OCI-LY1 (cell line): ENCODE results near the gene SH3BP5L.
"Not testable (repeated sequence)": the region's sequence is repeated elsewhere in the genome, so short reads cannot be mapped to it uniquely, and the experiment has no call there.

Experiments
- H2AFZ ChIP-seq: fragments of 200-600 bp; sonication (generic), shearing (Covaris generic); 2 replicates; pipeline ENCODE4 v1.6.0; 2014; ENCODE audit warnings: antibody characterized with exemption, mild to moderate bottlenecking, low read length
- H3F3A ChIP-seq: fragments of 200-600 bp; sonication (generic), shearing (Covaris generic); 2 replicates; pipeline ENCODE4 v1.6.0; 2014; ENCODE audit warnings: mild to moderate bottlenecking, antibody characterized with exemption, low read length, moderate library complexity; ENCODE audit not compliant: insufficient read depth
- H3K27ac ChIP-seq: fragments of 200-600 bp; sonication (generic); 2 replicates; pipeline ENCODE4 v1.5.1; 2014; ENCODE audit warnings: low read length, mixed run types, mild to moderate bottlenecking, low read depth; ENCODE audit not compliant: poor library complexity, severe bottlenecking
- H3K27me3 ChIP-seq: fragments of 200-600 bp; sonication (generic); 2 replicates; pipeline ENCODE4 v1.6.0; 2014; ENCODE audit warnings: antibody characterized with exemption, mild to moderate bottlenecking, low read length, moderate library complexity; ENCODE audit not compliant: insufficient read depth
- H3K36me3 ChIP-seq: fragments of 200-600 bp; sonication (generic); 2 replicates; pipeline ENCODE4 v1.6.1; 2014; ENCODE audit warnings: mild to moderate bottlenecking, antibody characterized with exemption, low read length, moderate library complexity, mixed read lengths; ENCODE audit not compliant: insufficient read depth
- H3K4me1 ChIP-seq: fragments of 200-600 bp; sonication (generic); 2 replicates; pipeline ENCODE4 v1.5.1; 2014; ENCODE audit warnings: mild to moderate bottlenecking, low read length, moderate library complexity; ENCODE audit not compliant: insufficient read depth, severe bottlenecking
- H3K4me2 ChIP-seq: fragments of 200-600 bp; sonication (generic), shearing (Covaris generic); 2 replicates; pipeline ENCODE4 v1.6.1; 2014; ENCODE audit warnings: low read length
- H3K4me3 ChIP-seq: fragments of 200-600 bp; sonication (generic); 2 replicates; pipeline ENCODE4 v1.5.1; 2014; ENCODE audit warnings: low read length, low read depth, mild to moderate bottlenecking, mixed read lengths; ENCODE audit not compliant: poor library complexity, severe bottlenecking
- H3K79me2 ChIP-seq: fragments of 200-600 bp; shearing (Covaris generic); 2 replicates; pipeline ENCODE4 v1.6.1; 2016; ENCODE audit warnings: mixed run types, low read length, mixed read lengths; ENCODE audit not compliant: insufficient read depth
- H3K9ac ChIP-seq: fragments of 200-600 bp; sonication (generic), shearing (Covaris generic); 2 replicates; pipeline ENCODE4 v1.6.1; 2014; ENCODE audit warnings: mild to moderate bottlenecking, low read length, mixed read lengths
- H3K9me2 ChIP-seq: fragments of 200-600 bp; sonication (generic), shearing (Covaris generic); 2 replicates; pipeline ENCODE4 v1.6.1; 2014; ENCODE audit warnings: low read depth, mild to moderate bottlenecking, low read length, mixed read lengths
- H3K9me3 ChIP-seq: fragments of 200-600 bp; shearing (Covaris generic); 2 replicates; pipeline ENCODE4 v1.6.1; 2014; ENCODE audit warnings: low read length, mixed read lengths
- H4K20me1 ChIP-seq: fragments of 200-600 bp; sonication (generic), shearing (Covaris generic); 2 replicates; pipeline ENCODE4 v1.6.0; 2016; ENCODE audit warnings: mild to moderate bottlenecking, low read length; ENCODE audit not compliant: insufficient read depth
- CTCF ChIP-seq: fragments of 200-600 bp; sonication (generic), shearing (Covaris generic); IDR thresholded peaks from 2 replicates; pipeline ENCODE4 v1.5.1; 2017; ENCODE audit warnings: mild to moderate bottlenecking, antibody characterized with exemption, low read length, moderate library complexity, mixed read lengths
- EZH2 ChIP-seq: fragments of 200-600 bp; sonication (generic), shearing (Covaris generic); IDR thresholded peaks from 2 replicates; pipeline ENCODE4 v1.8.0; 2017; ENCODE audit warnings: borderline replicate concordance, mixed run types, mild to moderate bottlenecking, antibody characterized with exemption, low read length, moderate library complexity, mixed read lengths

SH3BP5L gene

GRCh38 chr1:248805876-248806275 is 19.8 kb downstream of the SH3BP5L start:
- Histone ChIP-seq H2AFZ (no peak overlapping the region), H3K9me3 (no peaks in the 10 kb centered on the region), H3F3A (no peaks in the 10 kb centered on the region), H4K20me1 (no peaks in the 10 kb centered on the region), H3K27me3 (no peaks in the 10 kb centered on the region), H3K4me2 (no peak overlapping the region; the same call in 1 of the 2 replicates), H3K27ac (peak overlapping the region; percentile 13), H3K9ac (no peak overlapping the region), H3K36me3 (no peaks in the 10 kb centered on the region), H3K4me1 (peaks cover 17% of the 10 kb centered on the region), H3K9me2 (no peaks in the 10 kb centered on the region), H3K79me2 (no peaks in the 10 kb centered on the region), H3K4me3 (no peak overlapping the region)
- TF ChIP-seq EZH2 (no peak), CTCF (no peak)

- Histone ChIP-seq H3K36me3 (no peaks in the 10 kb centered on the region), H3K79me2 (no peaks in the 10 kb centered on the region), H3K27me3 (no peaks in the 10 kb centered on the region), H4K20me1 (no peaks in the 10 kb centered on the region), H3K9me2 (no peaks in the 10 kb centered on the region), H2AFZ (no peak overlapping the region), H3K9me3 (no peaks in the 10 kb centered on the region), H3K4me3 (no peak overlapping the region), H3K4me2 (peak overlapping the region; percentile 33; the same call in 1 of the 2 replicates), H3K9ac (no peak overlapping the region; the same call in 1 of the 2 replicates), H3K27ac (peak overlapping the region; percentile 13), H3F3A (no peaks in the 10 kb centered on the region), H3K4me1 (peaks cover 17% of the 10 kb centered on the region)
- TF ChIP-seq CTCF (no peak), EZH2 (no peak)
These were observed 20.7 kb downstream of the SH3BP5L start for GRCh38 chr1:248804771-248805681.

DNA sequence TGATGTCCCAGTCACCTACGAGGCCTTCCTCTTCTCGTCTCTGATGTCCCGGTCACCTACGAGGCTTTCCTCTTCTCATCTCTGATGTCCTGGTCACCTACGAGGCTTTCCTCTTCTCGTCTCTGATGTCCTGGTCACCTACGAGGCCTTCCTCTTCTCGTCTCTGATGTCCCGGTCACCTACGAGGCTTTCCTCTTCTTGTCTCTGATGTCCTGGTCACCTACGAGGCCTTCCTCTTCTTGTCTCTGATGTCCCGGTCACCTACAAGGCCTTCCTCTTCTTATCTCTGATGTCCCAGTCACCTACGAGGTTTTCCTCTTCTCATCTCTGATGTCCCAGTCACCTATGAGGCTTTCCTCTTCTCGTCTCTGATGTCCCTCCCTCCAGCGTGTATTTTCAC is 22.2 kb downstream of the SH3BP5L start:
- H3K79me2 ChIP-seq, H2AFZ ChIP-seq, H3K9ac ChIP-seq, H3K27me3 ChIP-seq, H3K9me3 ChIP-seq, H3K4me2 ChIP-seq, H3K4me3 ChIP-seq, H3K36me3 ChIP-seq, H3F3A ChIP-seq, H4K20me1 ChIP-seq, H3K9me2 ChIP-seq, H3K27ac ChIP-seq: not testable (repeated sequence)
- peaks cover 17% of the 10 kb centered on the region for H3K4me1 ChIP-seq
